H9 (cell line): Measurements from ENCODE around the gene TMA7. TPM values are rescaled to one million over a fixed set of nuclear protein-coding genes. Genes with fewer than 3 reads are reported as not detected.

Experiments
- DNase-seq: peaks from one replicate; pipeline ENCODE4 v3.0.0-alpha.2; 2017
- H2AFZ ChIP-seq: one replicate; pipeline ENCODE4 v1.6.1; 2013; ENCODE audit warnings: mild to moderate bottlenecking, low read length, control low read depth, moderate library complexity
- H2AK5ac ChIP-seq: 2 replicates; pipeline ENCODE4 v1.6.1; 2013; ENCODE audit warnings: low read length, control low read depth, mixed read lengths; ENCODE audit not compliant: insufficient read length
- H2BK120ac ChIP-seq: one replicate; pipeline ENCODE4 v1.6.1; 2013; ENCODE audit warnings: low read depth, mild to moderate bottlenecking, low read length, control low read depth, inconsistent platforms; ENCODE audit not compliant: poor library complexity, severe bottlenecking
- H2BK12ac ChIP-seq: 2 replicates; pipeline ENCODE4 v1.6.1; 2013; ENCODE audit warnings: low read length, control low read depth, mixed read lengths, low read depth; ENCODE audit not compliant: insufficient read length
- H2BK15ac ChIP-seq: 2 replicates; pipeline ENCODE4 v1.6.1; 2013; ENCODE audit warnings: low read depth, low read length, control low read depth
- H2BK20ac ChIP-seq: one replicate; pipeline ENCODE4 v1.6.1; 2013; ENCODE audit warnings: low read depth, mild to moderate bottlenecking, low read length, control low read depth, inconsistent platforms; ENCODE audit not compliant: poor library complexity, severe bottlenecking
- H2BK5ac ChIP-seq: 2 replicates; pipeline ENCODE4 v1.6.1; 2013; ENCODE audit warnings: low read length, control low read depth, mixed read lengths; ENCODE audit not compliant: insufficient read length
- H3K14ac ChIP-seq: 2 replicates; pipeline ENCODE4 v1.6.1; 2013; ENCODE audit warnings: low read length, control low read depth; ENCODE audit not compliant: insufficient read depth
- H3K18ac ChIP-seq: 2 replicates; pipeline ENCODE4 v1.6.1; 2013; ENCODE audit warnings: low read depth, mild to moderate bottlenecking, mixed read lengths, low read length, control low read depth; ENCODE audit not compliant: insufficient read length
- H3K23ac ChIP-seq: 2 replicates; pipeline ENCODE4 v1.6.1; 2013; ENCODE audit warnings: low read length, control low read depth, mixed read lengths, low read depth; ENCODE audit not compliant: insufficient read length
- H3K23me2 ChIP-seq: 2 replicates; pipeline ENCODE4 v1.6.1; 2013; ENCODE audit warnings: low read depth, mild to moderate bottlenecking, mixed read lengths, low read length, control low read depth; ENCODE audit not compliant: insufficient read length, poor library complexity, severe bottlenecking
- H3K27ac ChIP-seq: 2 replicates; pipeline ENCODE4 v1.5.1; 2013; ENCODE audit warnings: low read length, control low read depth, mixed read lengths, low read depth; ENCODE audit not compliant: insufficient read length
- H3K27me3 ChIP-seq: 2 replicates; pipeline ENCODE4 v1.6.1; 2013; ENCODE audit warnings: low read length, control low read depth, inconsistent platforms; ENCODE audit not compliant: insufficient read depth
- H3K4ac ChIP-seq: 2 replicates; pipeline ENCODE4 v1.6.1; 2013; ENCODE audit warnings: low read depth, mild to moderate bottlenecking, control low read depth, inconsistent platforms, low read length, moderate library complexity
- H3K4me1 ChIP-seq: 2 replicates; pipeline ENCODE4 v1.6.1; 2013; ENCODE audit warnings: low read length, control low read depth, inconsistent platforms; ENCODE audit not compliant: insufficient read depth
- H3K4me2 ChIP-seq: 2 replicates; pipeline ENCODE4 v1.6.1; 2013; ENCODE audit warnings: low read length, control low read depth, mixed read lengths; ENCODE audit not compliant: insufficient read length, insufficient read depth
- H3K56ac ChIP-seq: 2 replicates; pipeline ENCODE4 v1.6.1; 2013; ENCODE audit warnings: low read depth, mild to moderate bottlenecking, mixed read lengths, low read length, control low read depth; ENCODE audit not compliant: insufficient read length
- H3K79me1 ChIP-seq: 2 replicates; pipeline ENCODE4 v1.6.1; 2013; ENCODE audit warnings: low read depth, mild to moderate bottlenecking, moderate library complexity, low read length, control low read depth, inconsistent platforms; ENCODE audit not compliant: insufficient read depth, poor library complexity, severe bottlenecking
- H3K79me2 ChIP-seq: 2 replicates; pipeline ENCODE4 v1.6.1; 2013; ENCODE audit warnings: low read length, control low read depth, inconsistent platforms; ENCODE audit not compliant: insufficient read depth
- H3K9ac ChIP-seq: 2 replicates; pipeline ENCODE4 v1.6.1; 2013; ENCODE audit warnings: low read length, control low read depth, mixed read lengths; ENCODE audit not compliant: insufficient read length; ENCODE audit errors: extremely low read depth
- H3K9me3 ChIP-seq: one replicate; pipeline ENCODE4 v1.6.1; 2013; ENCODE audit warnings: low read depth, low read length, inconsistent platforms; ENCODE audit not compliant: control insufficient read depth
- H3T11ph ChIP-seq: one replicate; pipeline ENCODE4 v1.6.1; 2013; ENCODE audit warnings: mild to moderate bottlenecking, low read length, control low read depth, inconsistent platforms
- H4K20me1 ChIP-seq: one replicate; pipeline ENCODE4 v1.6.1; 2013; ENCODE audit not compliant: control insufficient read depth, insufficient read length, insufficient read depth
- H4K5ac ChIP-seq: 2 replicates; pipeline ENCODE4 v1.6.1; 2013; ENCODE audit warnings: low read depth, mild to moderate bottlenecking, mixed read lengths, low read length, control low read depth; ENCODE audit not compliant: insufficient read length
- H4K8ac ChIP-seq: replicated peaks from 2 replicates; pipeline ENCODE4 v1.6.1; 2013; ENCODE audit warnings: low read length, control low read depth, mixed read lengths, low read depth; ENCODE audit not compliant: insufficient read length
- H4K91ac ChIP-seq: 2 replicates; pipeline ENCODE4 v1.6.1; 2013; ENCODE audit warnings: low read depth, mild to moderate bottlenecking, moderate library complexity, mixed read lengths, low read length, control low read depth; ENCODE audit not compliant: insufficient read length
- H3K27ac Mint-ChIP-seq, 3 experiments: 2 replicates in 2 of 3; 3 replicates in 1 of 3; pipeline ENCODE4 v1.8.0; 2020 to 2021; ENCODE audit warnings: mixed read lengths in 3 of 3, mild to moderate bottlenecking in 1 of 3, moderate library complexity in 1 of 3
- H3K27me3 Mint-ChIP-seq: 2 replicates; pipeline ENCODE4 v1.8.0; 2021; ENCODE audit warnings: low read depth, mild to moderate bottlenecking, moderate library complexity, mixed read lengths
- H3K36me3 Mint-ChIP-seq, 3 experiments: 2 replicates in 2 of 3; 3 replicates in 1 of 3; pipeline ENCODE4 v1.8.0; 2020 to 2021; ENCODE audit warnings: low read depth in 3 of 3, mixed read lengths in 3 of 3; ENCODE audit not compliant: insufficient read depth in 1 of 3
- H3K4me1 Mint-ChIP-seq, 2 experiments: 2 replicates each; pipeline ENCODE4 v1.8.0; 2020; ENCODE audit warnings: mixed read lengths in 2 of 2
- H3K4me3 Mint-ChIP-seq, 2 experiments: 2 replicates in 1 of 2; 3 replicates in 1 of 2; pipeline ENCODE4 v1.8.0; 2020 to 2021; ENCODE audit warnings: mild to moderate bottlenecking in 2 of 2, mixed read lengths in 2 of 2, moderate library complexity in 1 of 2
- H3K9me3 Mint-ChIP-seq, 2 experiments: 2 replicates in 1 of 2; 3 replicates in 1 of 2; pipeline ENCODE4 v1.8.0; 2020; ENCODE audit warnings: mild to moderate bottlenecking in 2 of 2, mixed read lengths in 2 of 2, moderate library complexity in 1 of 2
- CTCF ChIP-seq: fragments of 200-600 bp; sonication (generic); conservative IDR thresholded peaks from 3 replicates; pipeline ENCODE4 v1.8.0; 2021; ENCODE audit warnings: antibody characterized with exemption, mild to moderate bottlenecking
- WGBS: extraction: QIAGEN DNeasy Blood & Tissue Kit; methylation state at CpG from one replicate; pipeline ENCODE4 v1.1.7; 2013; ENCODE audit warnings: missing lambda C conversion rate, low lambda C conversion rate, mixed read lengths; ENCODE audit not compliant: insufficient read length; ENCODE audit errors: extremely low coverage; 5-methylcytosine and 5-hydroxymethylcytosine counted together
- total RNA-seq: library from RNA; stranded (reverse); gene quantifications from 2 replicates; pipeline ENCODE4 v1.2.1, GENCODE V29; 2021

TMA7 gene
- total RNA-seq, 1 experiment from 2014 or later = 305 TPM

DNA sequence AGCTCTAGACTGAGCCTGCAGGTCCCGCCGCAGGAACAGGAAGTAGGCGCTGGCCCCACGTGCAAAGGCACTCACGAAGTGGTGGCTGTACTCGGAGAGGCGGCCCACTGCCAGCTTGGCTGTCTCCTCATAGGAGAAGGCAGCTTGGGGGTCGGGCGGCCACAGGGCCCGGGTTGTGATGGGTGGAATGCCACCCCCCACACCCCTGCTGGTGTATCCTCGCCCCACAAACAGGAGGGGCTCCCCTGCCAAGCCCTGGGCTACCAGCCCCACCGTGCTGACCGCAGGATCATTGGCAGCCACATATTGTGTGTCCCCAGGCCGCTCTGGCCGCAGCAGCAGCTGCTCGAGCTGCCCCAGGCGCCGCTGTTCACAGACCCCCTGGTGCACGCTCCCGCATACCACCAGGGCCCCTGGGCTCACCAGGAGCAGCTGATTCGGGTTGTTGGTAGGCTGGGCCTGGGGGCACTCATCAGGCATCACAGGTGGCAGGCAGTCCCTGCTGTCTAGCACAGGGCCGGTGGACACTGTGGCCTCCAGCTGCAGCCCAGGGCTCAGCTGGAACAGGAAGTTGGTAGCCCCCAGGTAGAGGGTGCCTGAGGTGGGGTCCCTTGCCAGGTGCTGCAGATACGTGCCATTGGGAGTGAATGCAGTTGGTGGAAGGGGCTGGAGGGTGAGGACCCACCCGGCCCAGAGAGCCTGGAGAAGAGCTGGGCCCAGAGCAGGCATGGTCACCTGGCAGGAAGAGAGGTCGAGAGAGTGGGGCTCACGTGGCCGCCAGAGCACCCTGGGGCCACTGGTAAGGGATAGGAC, 16.0 kb upstream of the TMA7 start:
- Histone ChIP-seq H3K23me2 (peaks cover 9% of the 10 kb centered on the region), H3K4me1 (peaks cover 9% of the 10 kb centered on the region; the same call in 1 of the 2 replicates), H2BK120ac (no peak overlapping the region), H2BK5ac (no peak overlapping the region), H2BK20ac (no peak overlapping the region), H3K4ac (no peak overlapping the region), H3K27me3 (no peaks in the 10 kb centered on the region), H3T11ph (no peak overlapping the region), H3K9me3 (no peaks in the 10 kb centered on the region), H3K14ac (no peak overlapping the region; the same call in 1 of the 2 replicates), H4K8ac (no peak overlapping the region), H4K91ac (no peak overlapping the region), H2AK5ac (no peak overlapping the region), H3K18ac (no peak overlapping the region), H4K5ac (no peak overlapping the region), H3K23ac (no peak overlapping the region), H3K79me1 (no peaks in the 10 kb centered on the region), H3K4me2 (no peak overlapping the region), H2BK15ac (no peak overlapping the region), H4K20me1 (no peaks in the 10 kb centered on the region), H2AFZ (no peak overlapping the region), H2BK12ac (no peak overlapping the region), H3K9ac (no peak overlapping the region), H3K56ac (no peak overlapping the region), H3K27ac (no peak overlapping the region), H3K79me2 (peaks cover 35% of the 10 kb centered on the region; the same call in 1 of the 2 replicates)
- Mint-ChIP-seq H3K27ac (peak overlapping the region; percentile 53 to 94 (median 84); a peak in 5 of 7 replicates), H3K9me3 (no peaks in the 10 kb centered on the region), H3K4me3 (no peak overlapping the region), H3K4me1 (peaks cover 31 to 35% of the 10 kb centered on the region in 2 experiments), H3K27me3 (no peaks in the 10 kb centered on the region), H3K36me3 (peaks cover 15 to 43% (median 43%) of the 10 kb centered on the region in 3 experiments; a peak in 6 of 7 replicates)
- no CpG with 5 or more reads among the region's 27 CpGs for WGBS
- TF ChIP-seq CTCF = no peak
- no peak for DNase-seq
